Stimulated activated CD8-positive, alpha-beta memory T cell treated with anti-CD3 and anti-CD28 coated beads, Interleukin-7, amount 100 ng/mL, for 24 hours (primary cell): ENCODE results near the gene GALR2.

ENCODE experiments used
- DNase-seq: peaks from one replicate; pipeline ENCODE4 v3.0.0-alpha.2; 2020; ENCODE audit warnings: low read depth

The GALR2 gene

GRCh38 chr17:76079956-76080767, 5.6 kb downstream of the GALR2 start:
- DNase-seq = no peak

- DNase-seq = no peak
Measured at GRCh38 chr17:76080768-76081287, 6.2 kb downstream of the GALR2 start.

- DNase-seq = no peak
Measured at GRCh38 chr17:76081295-76082210, 7.0 kb downstream of the GALR2 start.

GRCh38 chr17:76082326-76083251, 8.0 kb downstream of the GALR2 start:
- no peak for DNase-seq

- DNase-seq = no peak
Measured at GRCh38 chr17:76083536-76084182, 9.1 kb downstream of the GALR2 start.

GRCh38 chr17:76085066-76085730, 10.6 kb downstream of the GALR2 start:
- no peak for DNase-seq

GRCh38 chr17:76085731-76086366, 11.3 kb downstream of the GALR2 start:
- no peak for DNase-seq

GRCh38 chr17:76086384-76086783, 11.8 kb downstream of the GALR2 start:
- DNase-seq = no peak

- DNase-seq = no peak
Measured at GRCh38 chr17:76087531-76087930, 12.9 kb downstream of the GALR2 start.

GRCh38 chr17:76088041-76088867, 13.7 kb downstream of the GALR2 start:
- no peak for DNase-seq

- no peak for DNase-seq
Measured at GRCh38 chr17:76088868-76089576, 14.4 kb downstream of the GALR2 start.

- DNase-seq = no peak
Measured at GRCh38 chr17:76089680-76090516, 15.3 kb downstream of the GALR2 start.

- DNase-seq = no peak
Measured at GRCh38 chr17:76090517-76091129, 16.0 kb downstream of the GALR2 start.

GRCh38 chr17:76091526-76092286, 17.1 kb downstream of the GALR2 start:
- DNase-seq = no peak

GRCh38 chr17:76092526-76093413, 18.2 kb downstream of the GALR2 start:
- DNase-seq = no peak
